ENCODE results near the gene OCRL. TPM values are rescaled to one million over a fixed set of nuclear protein-coding genes. Genes with fewer than 3 reads are reported as not detected.
A peak's percentile ranks its signal among the peaks of the same experiment; 100 is the strongest.
"Not testable (repeated sequence)": the region's sequence is repeated elsewhere in the genome, so short reads cannot be mapped to it uniquely, and the experiment has no call there.

Gene OCRL
- total RNA-seq, 1 donor from 2014 or later: 49.8 TPM

GRCh38 chrX:129572422-129572821 lies 32.4 kb downstream of the OCRL start:
- H3K27me3 Mint-ChIP-seq (ENCODE audit: unreplicated experiment): no peaks in the 10 kb centered on the region
- H3K4me3 Mint-ChIP-seq (ENCODE audit: unreplicated experiment): no peak overlapping the region
- H3K27ac Mint-ChIP-seq (ENCODE audit: unreplicated experiment): no peak overlapping the region
- peaks cover 64% of the 10 kb centered on the region for H3K36me3 Mint-ChIP-seq (ENCODE audit: unreplicated experiment)
- no peaks in the 10 kb centered on the region for H3K9me3 Mint-ChIP-seq (ENCODE audit: unreplicated experiment)
- no peak for DNase-seq (ENCODE audit: extremely low spot score, unreplicated experiment)
- H3K4me1 Mint-ChIP-seq (ENCODE audit: unreplicated experiment): peaks cover 16% of the 10 kb centered on the region
- TF ChIP-seq CTCF (IDR thresholded peaks at IDR 0.05): no peak

- peaks cover 61% of the 10 kb centered on the region for H3K36me3 Mint-ChIP-seq (ENCODE audit: unreplicated experiment)
- DNase-seq (ENCODE audit: extremely low spot score, unreplicated experiment): not testable (repeated sequence)
Measured at GRCh38 chrX:129573652-129574051, 33.6 kb downstream of the OCRL start.

GRCh38 chrX:129574214-129574613 lies 34.2 kb downstream of the OCRL start:
- Mint-ChIP-seq H3K9me3 (ENCODE audit: unreplicated experiment) (no peaks in the 10 kb centered on the region), H3K4me1 (ENCODE audit: unreplicated experiment) (peaks cover 25% of the 10 kb centered on the region), H3K36me3 (ENCODE audit: unreplicated experiment) (peaks cover 59% of the 10 kb centered on the region), H3K27ac (ENCODE audit: unreplicated experiment) (no peak overlapping the region), H3K4me3 (ENCODE audit: unreplicated experiment) (no peak overlapping the region), H3K27me3 (ENCODE audit: unreplicated experiment) (no peaks in the 10 kb centered on the region)
- no peak for TF ChIP-seq CTCF (IDR thresholded peaks at IDR 0.05)
- DNase-seq (ENCODE audit: extremely low spot score, unreplicated experiment): no peak

More at GRCh38 chrX:129573652-129574051, 33.6 kb downstream of the OCRL start:
- H3K4me1 Mint-ChIP-seq (ENCODE audit: unreplicated experiment): peaks cover 25% of the 10 kb centered on the region
- H3K9me3 Mint-ChIP-seq (ENCODE audit: unreplicated experiment); H3K4me3 Mint-ChIP-seq (ENCODE audit: unreplicated experiment); H3K27me3 Mint-ChIP-seq (ENCODE audit: unreplicated experiment); H3K27ac Mint-ChIP-seq (ENCODE audit: unreplicated experiment): not testable (repeated sequence)

GRCh38 chrX:129576539-129576938 lies 36.5 kb downstream of the OCRL start:
- Mint-ChIP-seq H3K9me3 (ENCODE audit: unreplicated experiment) (no peaks in the 10 kb centered on the region), H3K27me3 (ENCODE audit: unreplicated experiment) (no peaks in the 10 kb centered on the region), H3K4me3 (ENCODE audit: unreplicated experiment) (no peak overlapping the region), H3K36me3 (ENCODE audit: unreplicated experiment) (peaks cover 55% of the 10 kb centered on the region), H3K4me1 (ENCODE audit: unreplicated experiment) (peaks cover 25% of the 10 kb centered on the region), H3K27ac (ENCODE audit: unreplicated experiment) (peak overlapping the region; percentile 95)
- DNase-seq (ENCODE audit: extremely low spot score, unreplicated experiment): no peak
- TF ChIP-seq CTCF (IDR thresholded peaks at IDR 0.05): no peak

- peak overlapping the region; percentile 95 for H3K27ac Mint-ChIP-seq (ENCODE audit: unreplicated experiment)
Measured at GRCh38 chrX:129577473-129577872, 37.4 kb downstream of the OCRL start.

More at GRCh38 chrX:129577473-129577872, 37.4 kb downstream of the OCRL start:
- no peaks in the 10 kb centered on the region for H3K27me3 Mint-ChIP-seq (ENCODE audit: unreplicated experiment)
- H3K4me1 Mint-ChIP-seq (ENCODE audit: unreplicated experiment): peaks cover 33% of the 10 kb centered on the region
- no peak for DNase-seq (ENCODE audit: extremely low spot score, unreplicated experiment)
- no peak overlapping the region for H3K4me3 Mint-ChIP-seq (ENCODE audit: unreplicated experiment)
- H3K36me3 Mint-ChIP-seq (ENCODE audit: unreplicated experiment): peaks cover 50% of the 10 kb centered on the region
- TF ChIP-seq CTCF (IDR thresholded peaks at IDR 0.05): no peak
- no peaks in the 10 kb centered on the region for H3K9me3 Mint-ChIP-seq (ENCODE audit: unreplicated experiment)

Data from osteocyte (in vitro differentiated cells).